HG03521 (cell line): Measurements from ENCODE around the gene TNFRSF17.
"Not testable (repeated sequence)": the region's sequence is repeated elsewhere in the genome, so short reads cannot be mapped to it uniquely, and the experiment has no call there.

Source experiments
- ATAC-seq: cut with Tn5 transposase; IDR thresholded peaks from one replicate; pipeline ENCODE4 v1.9.1; 2021; ENCODE audit warnings: mild to moderate bottlenecking, moderate library complexity; ENCODE audit not compliant: unreplicated experiment

TNFRSF17 gene

DNA sequence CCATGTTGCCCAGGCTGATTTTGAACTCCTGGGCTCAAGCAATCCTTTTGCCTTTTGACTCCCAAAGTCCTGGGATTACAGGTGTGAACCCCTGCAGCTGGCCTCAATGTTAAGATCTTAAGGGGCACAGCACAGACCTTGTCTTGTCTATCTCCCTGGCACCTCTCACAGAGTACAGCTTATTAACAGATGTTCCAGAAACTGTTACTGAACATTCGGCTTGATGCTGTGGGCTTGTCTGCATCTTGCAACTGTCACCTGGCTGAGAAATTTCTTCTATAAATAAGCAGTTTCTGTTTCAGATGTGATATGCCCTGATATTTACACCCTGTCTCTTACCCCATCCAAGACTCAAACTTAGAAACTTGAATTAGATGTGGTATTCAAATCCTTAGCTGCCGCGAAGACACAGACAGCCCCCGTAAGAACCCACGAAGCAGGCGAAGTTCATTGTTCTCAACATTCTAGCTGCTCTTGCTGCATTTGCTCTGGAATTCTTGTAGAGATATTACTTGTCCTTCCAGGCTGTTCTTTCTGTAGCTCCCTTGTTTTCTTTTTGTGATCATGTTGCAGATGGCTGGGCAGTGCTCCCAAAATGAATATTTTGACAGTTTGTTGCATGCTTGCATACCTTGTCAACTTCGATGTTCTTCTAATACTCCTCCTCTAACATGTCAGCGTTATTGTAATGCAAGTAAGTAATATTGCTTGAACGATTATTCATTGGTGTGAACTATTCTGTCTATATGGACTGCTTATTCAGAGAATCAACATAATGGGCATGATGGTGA, at the start of gene TNFRSF17:
Gene TNFRSF17 (plus strand): TSS at position 450 of the 791 bp plus-strand sequence. CDS start 115 bp downstream, at position 565.
- ATAC-seq: peak; percentile 62

- ATAC-seq: peak; percentile 86
Observed at GRCh38 chr16:11915644-11916523, 49.1 kb upstream of the TNFRSF17 start, which contains the start of gene GSPT1. GSPT1 (minus strand) TSS chr16:11915956; CDS start chr16:11915720, 236 bp downstream.

DNA sequence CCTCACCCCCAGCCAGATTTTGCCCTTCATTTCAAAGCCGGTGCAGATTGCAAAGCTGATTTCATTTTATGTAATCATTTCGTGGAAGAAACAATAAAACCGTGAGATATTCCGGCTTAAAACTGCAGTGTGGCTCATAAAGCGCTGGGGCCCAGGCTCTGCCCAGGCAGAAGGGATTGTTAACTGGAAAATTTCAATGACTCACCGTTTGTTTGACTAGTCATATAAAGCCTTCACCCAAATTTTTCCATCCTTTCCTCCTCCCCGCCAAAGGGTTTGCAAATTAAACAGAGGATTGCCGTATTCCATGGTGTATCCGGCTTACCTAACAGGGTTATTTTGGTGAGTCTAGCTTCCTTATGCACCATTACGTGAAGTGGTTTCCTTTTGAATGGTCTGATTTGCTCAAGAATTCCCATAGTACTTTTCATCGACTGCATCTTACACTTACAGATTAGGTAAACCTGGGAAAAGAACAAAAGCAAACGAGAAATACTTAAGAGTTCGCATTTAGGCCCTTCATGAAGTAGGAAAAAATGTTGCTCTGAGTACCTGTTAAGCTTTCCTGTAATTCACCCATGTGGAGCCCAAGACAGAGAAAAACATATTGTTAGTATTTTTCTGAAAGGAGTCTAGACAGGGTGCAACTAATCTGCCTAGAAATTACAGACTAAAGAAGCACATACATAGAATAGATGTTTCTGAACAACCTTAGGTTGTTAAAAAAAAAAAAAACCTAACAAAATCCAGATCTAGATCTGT, 48.3 kb upstream of the TNFRSF17 start:
- ATAC-seq: no peak

GRCh38 chr16:11924046-11924445, 41.0 kb upstream of the TNFRSF17 start:
- not testable (repeated sequence) for ATAC-seq

GRCh38 chr16:11927350-11927749, 37.7 kb upstream of the TNFRSF17 start:
- ATAC-seq: not testable (repeated sequence)

GRCh38 chr16:11941945-11942344, 23.1 kb upstream of the TNFRSF17 start, which contains the start of gene NPIPB2:
NPIPB2 (minus strand) TSS chr16:11942045; CDS start chr16:11942045, 0 bp downstream.
- ATAC-seq: not testable (repeated sequence)

DNA sequence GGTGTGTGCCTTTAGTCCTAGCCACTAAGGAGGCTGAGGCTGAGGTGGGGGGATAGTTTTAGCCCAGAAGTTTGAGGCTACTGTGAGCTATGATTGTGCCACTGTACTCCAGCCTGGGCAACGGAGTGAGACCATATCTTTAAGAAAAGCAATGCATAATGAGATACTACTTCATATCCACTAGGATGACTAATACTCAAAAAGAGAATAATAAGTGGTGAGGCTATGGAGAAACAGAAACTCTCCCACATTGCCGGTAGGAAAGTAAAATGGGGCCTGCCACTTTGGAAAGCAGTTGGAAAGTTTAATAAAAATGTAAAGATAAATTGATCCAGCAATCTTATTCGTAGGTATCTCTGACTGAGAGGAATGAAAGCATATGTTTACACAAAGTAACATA, 18.6 kb upstream of the TNFRSF17 start:
- no peak for ATAC-seq

- ATAC-seq: no peak
Observed at GRCh38 chr16:11948819-11949218, 16.2 kb upstream of the TNFRSF17 start.

- ATAC-seq: no peak
Observed at GRCh38 chr16:11949527-11949926, 15.5 kb upstream of the TNFRSF17 start.

- no peak for ATAC-seq
Observed at GRCh38 chr16:11950388-11950787, 14.6 kb upstream of the TNFRSF17 start.

GRCh38 chr16:11953576-11953975, 11.4 kb upstream of the TNFRSF17 start:
- ATAC-seq: not testable (repeated sequence)

DNA sequence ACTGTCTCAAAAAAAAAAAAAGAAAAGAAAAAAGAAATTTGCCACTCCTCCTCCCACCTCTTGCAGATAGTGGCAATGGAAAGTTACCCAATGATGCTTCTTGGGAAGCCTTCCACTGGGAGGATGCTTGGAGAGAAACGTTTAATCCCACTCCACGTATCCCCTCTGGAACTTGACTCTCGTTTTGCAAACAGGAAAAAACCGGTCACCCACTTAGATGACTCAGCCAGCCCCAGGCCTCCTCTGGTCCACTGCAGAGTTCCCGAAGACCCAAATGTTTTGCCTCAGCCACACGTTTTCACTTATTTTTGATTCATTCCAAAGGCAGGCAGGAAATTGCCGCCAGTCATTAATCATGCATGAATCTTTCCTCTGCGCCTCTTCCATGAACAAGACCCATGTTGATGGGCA, 9.3 kb upstream of the TNFRSF17 start:
- ATAC-seq: no peak

GRCh38 chr16:11956558-11956957, 8.5 kb upstream of the TNFRSF17 start:
- ATAC-seq: no peak

DNA sequence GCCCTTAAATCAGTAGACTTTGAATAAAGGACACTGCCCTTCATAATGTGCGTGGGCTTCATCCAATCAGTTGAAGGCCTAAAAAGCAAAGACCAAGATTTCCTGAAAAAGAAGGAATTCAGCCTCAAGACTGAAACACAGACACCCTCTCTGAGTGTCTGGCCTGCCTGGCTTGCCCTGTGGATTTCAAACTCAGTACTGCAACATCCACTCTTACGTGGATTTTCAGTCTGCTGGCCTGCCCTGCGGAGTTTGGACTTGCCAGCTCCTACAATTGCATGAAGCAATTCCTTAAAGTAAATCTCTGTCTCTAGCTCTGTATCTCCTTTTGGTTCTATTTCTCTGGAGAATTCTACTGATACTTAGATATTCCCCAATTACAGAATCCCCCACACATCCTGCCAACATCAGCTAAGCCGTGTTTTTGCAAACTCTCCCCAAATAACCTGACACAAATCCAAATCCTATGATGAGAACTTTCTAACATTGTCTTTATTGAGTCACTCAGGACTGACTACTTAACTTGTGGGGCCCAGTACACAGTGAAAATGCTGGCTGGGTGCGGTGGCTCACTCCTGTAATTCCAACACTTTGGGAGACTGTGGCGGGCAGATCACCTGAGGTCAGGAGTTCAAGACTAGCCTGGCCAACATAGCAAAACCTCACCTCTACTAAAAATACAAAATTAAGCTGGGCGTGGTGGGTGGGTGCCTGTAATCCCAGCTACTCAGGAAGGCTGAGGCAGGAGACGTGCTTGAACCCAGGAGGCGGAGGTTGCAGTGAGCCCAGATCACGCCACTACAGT, 7.2 kb upstream of the TNFRSF17 start:
- no peak for ATAC-seq

- ATAC-seq: not testable (repeated sequence)
Observed at GRCh38 chr16:11962457-11962856, 2.6 kb upstream of the TNFRSF17 start.

DNA sequence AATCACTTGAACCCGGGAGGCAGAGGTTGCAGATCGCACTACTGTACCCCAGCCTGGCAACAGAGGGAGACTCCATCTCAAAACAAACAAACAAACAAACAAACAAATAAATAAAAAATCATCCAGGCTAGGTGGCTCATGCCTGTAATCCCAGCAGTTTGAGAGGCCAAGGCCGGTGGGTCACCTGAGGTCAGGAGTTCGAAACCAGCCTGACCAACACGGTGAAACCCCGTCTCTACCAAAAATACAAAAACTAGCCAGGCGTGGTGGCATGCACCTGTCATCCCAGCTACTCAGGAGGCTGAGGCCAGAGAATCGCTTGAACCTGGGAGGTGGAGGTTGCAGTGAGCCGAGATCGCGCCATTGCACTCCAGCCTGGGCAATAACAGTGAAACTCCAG, 2.0 kb upstream of the TNFRSF17 start:
- not testable (repeated sequence) for ATAC-seq

DNA sequence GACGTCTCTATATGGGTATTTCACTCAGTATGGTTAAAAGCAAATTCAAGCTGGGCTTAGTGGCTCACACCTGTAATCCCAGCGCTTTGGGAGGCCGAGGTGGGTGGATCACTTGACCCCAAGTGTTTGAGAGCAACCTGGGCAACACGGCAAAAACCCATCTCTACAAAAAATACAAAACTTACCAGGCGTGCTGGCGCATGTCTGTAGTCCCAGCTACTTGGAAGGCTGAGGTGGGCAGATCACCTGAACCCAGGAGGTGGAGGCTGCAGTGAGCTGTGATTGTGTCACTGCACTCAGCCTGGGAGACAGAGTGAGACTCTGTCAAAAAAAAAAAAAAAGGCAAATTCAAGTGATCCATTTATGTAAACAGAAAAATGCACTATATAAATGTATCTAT, 1.3 kb upstream of the TNFRSF17 start:
- ATAC-seq: no peak

DNA sequence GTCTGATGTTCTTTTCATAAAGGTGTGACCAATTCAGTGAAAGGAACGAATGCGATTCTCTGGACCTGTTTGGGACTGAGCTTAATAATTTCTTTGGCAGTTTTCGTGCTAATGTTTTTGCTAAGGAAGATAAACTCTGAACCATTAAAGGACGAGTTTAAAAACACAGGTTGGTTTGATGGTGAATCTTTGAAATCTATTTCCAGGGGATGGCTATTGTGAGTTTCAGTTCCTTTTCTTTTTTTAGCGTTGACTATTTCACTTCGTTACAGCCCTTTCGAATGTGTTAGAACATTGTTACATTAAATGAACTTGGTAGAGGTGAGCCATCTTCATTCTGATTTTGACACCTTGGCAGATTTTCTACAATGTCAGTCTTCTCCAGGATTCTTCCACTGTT, 1.2 kb downstream of the TNFRSF17 start:
- ATAC-seq: no peak

GRCh38 chr16:11967195-11967911, 2.3 kb downstream of the TNFRSF17 start:
- ATAC-seq: no peak
